ENCODE measurements around the gene ZRANB2. TPM values are rescaled to one million over a fixed set of nuclear protein-coding genes. Genes with fewer than 3 reads are reported as not detected.

The ZRANB2 gene
- total and polyA plus RNA-seq, 2 donors (not counting 1 experiment from before 2014, with no cell fraction given): 40.8 to 86.7 TPM

DNA sequence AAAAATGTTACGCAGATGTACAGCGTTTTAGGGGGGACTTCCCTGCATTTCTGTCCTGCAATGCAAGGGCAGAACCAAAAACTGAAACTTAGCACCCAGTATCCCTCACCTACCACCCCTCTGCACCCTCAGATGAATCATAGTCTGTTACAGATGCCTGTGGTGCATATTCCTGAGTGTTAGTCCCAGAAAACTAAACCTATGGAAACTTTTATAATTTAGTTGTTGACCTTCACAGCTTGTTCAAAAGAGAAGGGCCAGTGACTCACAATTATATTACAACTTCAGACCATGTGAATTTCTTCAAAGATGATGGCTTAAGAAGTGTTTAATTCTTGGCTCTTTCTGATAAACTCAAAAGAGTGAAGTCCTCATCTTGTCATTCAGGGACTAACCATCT, 39.0 kb downstream of the ZRANB2 start:
- Histone ChIP-seq H3K27ac (ENCODE audit: insufficient read depth, low read length) (no peak overlapping the region), H3K4me2 (ENCODE audit: extremely low read depth, insufficient read depth, low read length) (no peak overlapping the region), H3K27me3 (ENCODE audit: control insufficient read depth, insufficient read depth, low read length) (peaks cover 7% of the 10 kb centered on the region), H3K4me1 (ENCODE audit: control insufficient read depth, extremely low read depth, insufficient read depth, low read length) (no peaks in the 10 kb centered on the region), H3K9me3 (ENCODE audit: control insufficient read depth, insufficient read depth, low read depth, low read length) (no peaks in the 10 kb centered on the region), H3K79me2 (ENCODE audit: control insufficient read depth, insufficient read depth, low read length) (no peaks in the 10 kb centered on the region), H3K36me3 (ENCODE audit: control insufficient read depth, insufficient read depth, low read length) (no peaks in the 10 kb centered on the region), H3K9ac (ENCODE audit: insufficient read depth, low read length) (no peak overlapping the region), H4K20me1 (ENCODE audit: control insufficient read depth, extremely low read depth, insufficient read depth, low read length) (no peaks in the 10 kb centered on the region), H3K4me3 (replicated peaks in 1 of 4; ENCODE audit: control extremely low read depth in 1 of 4, insufficient read depth in 1 of 4, low read depth in 3 of 4, low read length in 4 of 4) (no peak overlapping the region), H2AFZ (ENCODE audit: low read length) (no peak overlapping the region)
- no peak for DNase-seq (ENCODE audit: low read depth in 2 of 2)
- no peak for TF ChIP-seq EZH2 (IDR thresholded peaks at IDR 0.05; ENCODE audit: low read length, missing control alignments)
- TF ChIP-seq CTCF (conservative IDR thresholded peaks at IDR 0.05 in 1 of 2, IDR thresholded peaks at IDR 0.05 in 1 of 2; ENCODE audit: low read depth in 1 of 2, low read length in 2 of 2): no peak

GRCh38 chr1:71039661-71040262, 41.1 kb downstream of the ZRANB2 start:
- Histone ChIP-seq H3K79me2 (ENCODE audit: control insufficient read depth, insufficient read depth, low read length) (no peaks in the 10 kb centered on the region), H3K27me3 (ENCODE audit: control insufficient read depth, insufficient read depth, low read length) (no peaks in the 10 kb centered on the region), H4K20me1 (ENCODE audit: control insufficient read depth, extremely low read depth, insufficient read depth, low read length) (no peaks in the 10 kb centered on the region), H3K4me1 (ENCODE audit: control insufficient read depth, extremely low read depth, insufficient read depth, low read length) (no peaks in the 10 kb centered on the region), H3K9me3 (ENCODE audit: control insufficient read depth, insufficient read depth, low read depth, low read length) (no peaks in the 10 kb centered on the region), H3K9ac (ENCODE audit: insufficient read depth, low read length) (no peak overlapping the region), H3K4me2 (ENCODE audit: extremely low read depth, insufficient read depth, low read length) (no peak overlapping the region), H3K27ac (ENCODE audit: insufficient read depth, low read length) (no peak overlapping the region), H3K4me3 (replicated peaks in 1 of 4; ENCODE audit: control extremely low read depth in 1 of 4, insufficient read depth in 1 of 4, low read depth in 3 of 4, low read length in 4 of 4) (no peak overlapping the region), H2AFZ (ENCODE audit: low read length) (no peak overlapping the region), H3K36me3 (ENCODE audit: control insufficient read depth, insufficient read depth, low read length) (no peaks in the 10 kb centered on the region)
- TF ChIP-seq EZH2 (IDR thresholded peaks at IDR 0.05; ENCODE audit: low read length, missing control alignments) (no peak), CTCF (conservative IDR thresholded peaks at IDR 0.05 in 1 of 2, IDR thresholded peaks at IDR 0.05 in 1 of 2; ENCODE audit: low read depth in 1 of 2, low read length in 2 of 2) (no peak)
- no peak for DNase-seq (ENCODE audit: low read depth in 2 of 2)

- Histone ChIP-seq H3K36me3 (ENCODE audit: control insufficient read depth, insufficient read depth, low read length) (no peaks in the 10 kb centered on the region), H3K27ac (ENCODE audit: insufficient read depth, low read length) (no peak overlapping the region), H2AFZ (ENCODE audit: low read length) (no peak overlapping the region), H3K4me1 (ENCODE audit: control insufficient read depth, extremely low read depth, insufficient read depth, low read length) (no peaks in the 10 kb centered on the region), H4K20me1 (ENCODE audit: control insufficient read depth, extremely low read depth, insufficient read depth, low read length) (no peaks in the 10 kb centered on the region), H3K9ac (ENCODE audit: insufficient read depth, low read length) (no peak overlapping the region), H3K9me3 (ENCODE audit: control insufficient read depth, insufficient read depth, low read depth, low read length) (no peaks in the 10 kb centered on the region), H3K4me3 (replicated peaks in 1 of 4; ENCODE audit: control extremely low read depth in 1 of 4, insufficient read depth in 1 of 4, low read depth in 3 of 4, low read length in 4 of 4) (no peak overlapping the region), H3K27me3 (ENCODE audit: control insufficient read depth, insufficient read depth, low read length) (no peaks in the 10 kb centered on the region), H3K79me2 (ENCODE audit: control insufficient read depth, insufficient read depth, low read length) (no peaks in the 10 kb centered on the region), H3K4me2 (ENCODE audit: extremely low read depth, insufficient read depth, low read length) (no peak overlapping the region)
- TF ChIP-seq CTCF (conservative IDR thresholded peaks at IDR 0.05 in 1 of 2, IDR thresholded peaks at IDR 0.05 in 1 of 2; ENCODE audit: low read depth in 1 of 2, low read length in 2 of 2): no peak
- TF ChIP-seq EZH2 (IDR thresholded peaks at IDR 0.05; ENCODE audit: low read length, missing control alignments): no peak
- no peak for DNase-seq (ENCODE audit: low read depth in 2 of 2)
Observed at GRCh38 chr1:71038942-71039341, 41.9 kb downstream of the ZRANB2 start.

Data from fibroblast of lung (primary cell).